Hindlimb muscle (tissue), 1 donor: ENCODE data around the gene MSANTD4. TPM values are rescaled to one million over a fixed set of nuclear protein-coding genes. Genes with fewer than 3 reads are reported as not detected.
"Not testable (repeated sequence)": the region's sequence is repeated elsewhere in the genome, so short reads cannot be mapped to it uniquely, and the experiment has no call there.

Experiments used
- DNase-seq: peaks from one replicate; pipeline ENCODE4 v3.0.0-alpha.2; 2013
- polyA plus RNA-seq: library from polyadenylated mRNA; unstranded; fragments of 120-200 nt; gene quantifications from one replicate; pipeline ENCODE4 v1.2.1, GENCODE V29; 2013; ENCODE audit not compliant: insufficient read length

MSANTD4 gene
- polyA plus RNA-seq, 1 donor, result 15.8 TPM

GRCh38 chr11:106012744-106013143 lies 9.3 kb downstream of the MSANTD4 start:
- no peak for DNase-seq

GRCh38 chr11:106011481-106011880 lies 10.6 kb downstream of the MSANTD4 start:
- no peak for DNase-seq

DNA sequence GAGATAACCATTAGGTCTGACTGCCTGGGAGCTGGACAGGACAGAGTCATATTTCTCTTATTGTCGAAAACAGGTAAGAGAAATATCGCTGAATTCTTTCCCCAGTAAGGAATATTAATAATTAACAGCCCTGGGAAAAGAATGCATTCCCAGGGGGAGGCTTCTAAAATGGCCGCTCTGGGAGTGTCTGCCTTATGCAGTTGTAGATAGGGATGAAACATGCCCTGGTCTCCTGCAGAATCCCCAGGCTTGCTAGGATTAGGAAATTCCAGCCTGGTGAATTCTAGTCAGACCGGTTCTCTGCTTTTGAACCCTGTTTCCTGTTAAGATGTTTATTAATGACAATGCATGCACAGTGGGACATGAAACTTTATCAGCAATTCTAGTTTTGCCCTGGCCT lies 18.9 kb downstream of the MSANTD4 start:
- not testable (repeated sequence) for DNase-seq

GRCh38 chr11:106001304-106002012 lies 20.6 kb downstream of the MSANTD4 start:
- DNase-seq, result no peak

- no peak for DNase-seq
These were observed 30.2 kb downstream of the MSANTD4 start for GRCh38 chr11:105991888-105992287.

GRCh38 chr11:105989124-105989523 lies 32.9 kb downstream of the MSANTD4 start:
- DNase-seq, result no peak

GRCh38 chr11:105988197-105988596 lies 33.8 kb downstream of the MSANTD4 start:
- DNase-seq, result no peak

DNA sequence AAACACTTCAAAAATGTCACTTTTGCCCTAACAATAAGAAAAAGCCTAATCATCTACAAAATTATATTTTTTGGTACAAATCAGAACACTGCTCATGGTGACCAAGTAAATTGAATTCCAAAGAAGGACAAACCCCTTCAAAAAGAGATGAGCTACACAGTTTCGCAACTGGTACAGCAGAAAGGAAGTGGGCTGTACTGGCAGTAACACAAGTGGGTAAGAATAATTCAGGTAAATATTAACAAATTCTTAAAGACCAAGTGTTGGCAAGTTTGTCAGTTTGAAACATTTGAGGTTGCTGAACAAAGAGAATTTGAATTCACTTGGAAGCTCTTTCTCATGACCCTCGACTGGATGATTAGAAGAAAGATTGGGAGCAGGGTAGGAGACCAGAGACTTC lies 35.5 kb downstream of the MSANTD4 start:
- DNase-seq, result no peak

GRCh38 chr11:105979997-105980703 lies 41.9 kb downstream of the MSANTD4 start:
- no peak for DNase-seq

- DNase-seq, result no peak
These were observed 46.9 kb downstream of the MSANTD4 start for GRCh38 chr11:105975128-105975527.

DNA sequence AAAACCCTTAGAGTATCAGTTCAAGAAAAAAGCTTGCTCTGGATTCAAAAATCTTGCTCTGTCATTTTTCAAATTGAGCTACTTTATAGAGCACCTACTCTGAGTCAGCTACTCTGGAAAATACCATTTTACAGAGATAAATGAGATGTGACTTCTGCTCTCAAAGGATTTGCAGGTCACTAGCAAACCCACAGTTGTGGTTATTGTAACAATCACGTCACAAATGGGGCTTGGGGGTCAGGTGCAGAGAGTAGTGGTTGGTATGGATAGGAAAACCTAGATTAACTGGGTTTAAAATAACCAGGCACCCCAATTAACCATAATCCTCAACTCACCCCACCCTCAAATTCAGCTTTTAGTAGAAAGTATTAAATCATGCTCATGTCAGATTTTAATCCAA lies 52.3 kb downstream of the MSANTD4 start:
- no peak for DNase-seq

DNA sequence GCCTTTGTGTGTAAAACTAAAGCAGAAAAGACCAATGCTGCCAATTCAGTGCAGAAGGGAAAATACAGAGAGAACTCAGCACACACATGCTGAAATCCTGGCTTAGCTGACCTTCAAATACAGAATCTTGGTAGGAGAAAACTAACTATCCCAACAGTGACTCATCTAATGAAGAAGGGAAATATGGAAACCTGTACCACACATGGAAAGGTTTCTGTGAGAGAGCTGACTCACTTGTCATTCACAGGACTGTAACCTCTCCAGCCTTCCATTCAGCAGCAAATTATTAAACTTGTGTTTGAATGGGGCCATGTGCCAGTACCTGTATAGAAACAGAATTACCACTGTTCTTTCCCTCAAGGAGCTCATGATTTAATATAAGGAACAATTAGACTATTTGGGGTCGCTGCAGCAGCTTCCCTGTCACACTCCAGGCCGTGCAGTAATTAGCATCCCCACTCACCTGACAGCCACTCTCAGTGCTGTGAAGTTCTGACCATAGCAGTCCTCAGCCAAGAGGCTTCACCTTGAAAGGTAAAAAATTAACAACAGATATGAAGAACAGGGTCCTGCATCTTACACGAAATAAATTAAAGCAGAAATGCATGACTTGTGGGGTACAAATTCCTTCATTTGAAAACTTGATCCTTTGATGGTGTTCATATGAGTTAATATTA lies 53.9 kb downstream of the MSANTD4 start:
- DNase-seq, result no peak

DNA sequence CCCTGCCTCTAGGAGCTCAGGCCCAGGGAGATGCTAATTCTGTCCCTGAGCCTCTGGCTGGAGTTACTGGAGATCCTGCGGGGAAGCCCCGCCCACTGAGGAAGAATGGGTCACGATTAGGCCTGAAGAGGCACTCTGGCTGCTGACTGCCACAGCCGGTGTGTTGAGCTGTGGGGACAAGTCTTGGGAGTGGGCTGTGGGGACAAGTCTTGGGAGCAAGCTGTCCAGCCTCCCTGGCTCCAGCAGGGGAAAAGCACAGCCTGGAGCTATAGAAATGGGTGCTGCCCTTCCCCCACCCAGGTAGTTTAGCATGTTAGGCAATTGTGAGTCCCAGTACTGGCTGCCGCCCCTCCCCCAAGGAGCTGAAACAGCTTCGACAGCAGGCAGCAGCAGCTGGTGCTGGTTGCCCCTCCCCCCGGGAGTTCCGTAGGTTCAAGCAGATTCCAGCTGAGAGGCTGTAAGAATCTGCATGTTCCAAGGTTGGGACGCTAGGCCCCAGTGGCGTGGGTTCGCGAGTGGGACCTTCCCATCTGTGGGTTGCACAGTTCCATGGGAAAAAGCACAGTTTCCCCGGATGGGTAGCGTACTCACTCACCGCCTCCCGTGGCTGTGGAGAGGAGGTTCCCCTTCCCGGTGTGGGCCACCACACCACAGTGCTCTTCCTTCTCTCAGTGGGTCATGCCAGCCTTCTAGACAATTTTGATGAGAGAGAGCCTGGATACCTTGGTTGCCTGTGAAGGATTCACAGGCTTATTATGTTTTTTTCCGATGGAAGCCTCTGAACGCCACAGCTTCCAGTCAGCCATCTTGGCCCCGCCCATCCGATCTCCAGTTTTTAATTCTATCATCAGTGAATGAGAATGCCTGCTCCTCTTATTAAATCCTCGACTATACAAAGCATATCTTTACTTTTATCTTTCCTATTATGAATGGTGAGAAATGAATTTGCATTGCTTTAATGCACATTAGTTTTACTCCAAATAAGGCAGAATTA lies 61.5 kb downstream of the MSANTD4 start:
- DNase-seq, result no peak

Other genes with a start within 250 kb of the MSANTD4 start
- 5.8 TPM for gene KBTBD3, start 55.1 kb upstream of the MSANTD4 start, polyA plus RNA-seq
- 49.6 TPM for gene AASDHPPT, start 55.4 kb upstream of the MSANTD4 start, polyA plus RNA-seq